GM19328 (cell line): ENCODE data around the gene PRKG1.
"Not testable (repeated sequence)": the region's sequence is repeated elsewhere in the genome, so short reads cannot be mapped to it uniquely, and the experiment has no call there.

ENCODE experiments used
- ATAC-seq: cut with Tn5 transposase; IDR thresholded peaks from one replicate; pipeline ENCODE4 v1.9.1; 2021; ENCODE audit warnings: mild to moderate bottlenecking, moderate library complexity; ENCODE audit not compliant: unreplicated experiment

Gene PRKG1

GRCh38 chr10:51112013-51112412, 37.7 kb downstream of the PRKG1 start:
- no peak for ATAC-seq

GRCh38 chr10:51113007-51113406, 38.7 kb downstream of the PRKG1 start:
- no peak for ATAC-seq

- no peak for ATAC-seq
These were observed 42.9 kb downstream of the PRKG1 start for GRCh38 chr10:51117053-51117660.

GRCh38 chr10:51117794-51118193, 43.5 kb downstream of the PRKG1 start:
- no peak for ATAC-seq

- ATAC-seq: no peak
These were observed 45.2 kb downstream of the PRKG1 start for GRCh38 chr10:51119441-51119840.

- ATAC-seq: no peak
These were observed 47.6 kb downstream of the PRKG1 start for GRCh38 chr10:51121861-51122260.

GRCh38 chr10:51124852-51125251, 50.6 kb downstream of the PRKG1 start:
- ATAC-seq: no peak

- ATAC-seq: no peak
These were observed 51.2 kb downstream of the PRKG1 start for GRCh38 chr10:51125518-51125917.

GRCh38 chr10:51129946-51130544, 55.8 kb downstream of the PRKG1 start:
- ATAC-seq: no peak

GRCh38 chr10:51137756-51138529, 63.7 kb downstream of the PRKG1 start:
- no peak for ATAC-seq

- no peak for ATAC-seq
These were observed 64.9 kb downstream of the PRKG1 start for GRCh38 chr10:51139176-51139575.

GRCh38 chr10:51141010-51141409, 66.7 kb downstream of the PRKG1 start:
- no peak for ATAC-seq

- ATAC-seq: no peak
These were observed 70.0 kb downstream of the PRKG1 start for GRCh38 chr10:51144161-51144781.

GRCh38 chr10:51145375-51145774, 71.1 kb downstream of the PRKG1 start:
- no peak for ATAC-seq

- ATAC-seq: no peak
These were observed 73.5 kb downstream of the PRKG1 start for GRCh38 chr10:51147644-51148399.

- ATAC-seq: no peak
These were observed 82.6 kb downstream of the PRKG1 start for GRCh38 chr10:51156926-51157325.

- ATAC-seq: no peak
These were observed 84.5 kb downstream of the PRKG1 start for GRCh38 chr10:51158832-51159231.

- no peak for ATAC-seq
These were observed 85.6 kb downstream of the PRKG1 start for GRCh38 chr10:51159841-51160240.

GRCh38 chr10:51162002-51162401, 87.7 kb downstream of the PRKG1 start:
- no peak for ATAC-seq

GRCh38 chr10:51163380-51164049, 89.2 kb downstream of the PRKG1 start:
- not testable (repeated sequence) for ATAC-seq
